Smooth muscle cell (in vitro differentiated cells): ENCODE data around the gene BBS9. TPM values are rescaled to one million over a fixed set of nuclear protein-coding genes. Genes with fewer than 3 reads are reported as not detected.

Source experiments
- DNase-seq: peaks from one replicate; lab custom pipeline; 2025; ENCODE audit not compliant: unreplicated experiment; lab: John Stamatoyannopoulos, UW
- H2AFZ ChIP-seq: fragments of 200-600 bp; sonication (generic); 2 replicates; pipeline ENCODE4 v1.6.0; 2016; ENCODE audit warnings: antibody characterized with exemption, low read depth, mild to moderate bottlenecking
- H3F3A ChIP-seq: fragments of 200-600 bp; sonication (generic); 2 replicates; pipeline ENCODE4 v1.6.0; 2017; ENCODE audit warnings: antibody characterized with exemption, low read depth
- H3K27ac ChIP-seq: fragments of 200-600 bp; sonication (generic); 2 replicates; pipeline ENCODE4 v1.5.1; 2016; ENCODE audit warnings: low read depth, mild to moderate bottlenecking
- H3K27me3 ChIP-seq: fragments of 200-600 bp; sonication (generic); 2 replicates; pipeline ENCODE4 v1.6.1; 2016; ENCODE audit warnings: low read depth, mild to moderate bottlenecking
- H3K36me3 ChIP-seq: fragments of 200-600 bp; sonication (generic); 2 replicates; pipeline ENCODE4 v1.5.1; 2016; ENCODE audit warnings: low read depth
- H3K4me1 ChIP-seq: fragments of 200-600 bp; sonication (generic); 2 replicates; pipeline ENCODE4 v1.5.1; 2016; ENCODE audit warnings: low read depth
- H3K4me2 ChIP-seq: fragments of 200-600 bp; sonication (generic); 2 replicates; pipeline ENCODE4 v1.6.0; 2016; ENCODE audit warnings: mild to moderate bottlenecking
- H3K4me3 ChIP-seq: fragments of 200-600 bp; sonication (generic); 2 replicates; pipeline ENCODE4 v1.5.1; 2016; ENCODE audit warnings: mild to moderate bottlenecking
- H3K79me2 ChIP-seq: fragments of 200-600 bp; sonication (generic); 2 replicates; pipeline ENCODE4 v1.6.0; 2016; ENCODE audit warnings: low read depth, mild to moderate bottlenecking
- H3K9ac ChIP-seq: fragments of 200-600 bp; sonication (generic); 2 replicates; pipeline ENCODE4 v1.6.0; 2016; ENCODE audit warnings: low read depth
- H3K9me3 ChIP-seq: fragments of 200-600 bp; sonication (generic); replicated peaks from 2 replicates; pipeline ENCODE4 v1.5.1; 2016; ENCODE audit warnings: low read depth
- H4K20me1 ChIP-seq: fragments of 200-600 bp; sonication (generic); 2 replicates; pipeline ENCODE4 v1.6.0; 2016; ENCODE audit warnings: low read depth
- CTCF ChIP-seq: fragments of 200-600 bp; sonication (generic); IDR thresholded peaks from 2 replicates; pipeline ENCODE4 v1.5.1; 2017; ENCODE audit warnings: borderline replicate concordance, mild to moderate bottlenecking, antibody characterized with exemption; ENCODE audit not compliant: insufficient read depth, poor library complexity, severe bottlenecking
- WGBS: methylation state at CpG from one replicate; pipeline ENCODE4 v1.1.7; 2016; ENCODE audit warnings: low lambda C conversion rate; 5-methylcytosine and 5-hydroxymethylcytosine counted together
- polyA plus RNA-seq: library from polyadenylated mRNA; unstranded; fragments of >200 nt; fragmentation: Nextera tagmentation; extraction: Ambion mirVana; gene quantifications from 2 replicates; pipeline ENCODE4 v1.2.1, GENCODE V29; 2016
- total RNA-seq: library from RNA; depleted of rRNA; stranded (reverse); fragments of >200 nt; gene quantifications from 2 replicates; pipeline ENCODE4 v1.2.3, GENCODE V29; 2014

BBS9 gene
- total and polyA plus RNA-seq, 2 experiments from 2014 or later = 12.8 to 19.6 TPM

- Histone ChIP-seq H3K9ac (no peak overlapping the region), H2AFZ (no peak overlapping the region), H3K36me3 (peaks cover 18% of the 10 kb centered on the region), H3K4me1 (no peaks in the 10 kb centered on the region), H3F3A (peaks cover 3% of the 10 kb centered on the region), H4K20me1 (peaks cover 64% of the 10 kb centered on the region), H3K27me3 (no peaks in the 10 kb centered on the region), H3K4me3 (no peak overlapping the region), H3K4me2 (no peak overlapping the region), H3K27ac (no peak overlapping the region), H3K9me3 (no peaks in the 10 kb centered on the region), H3K79me2 (peaks cover 46% of the 10 kb centered on the region)
- DNase-seq = no peak
- no peak for TF ChIP-seq CTCF
- WGBS = 98% methylated on average over 3 of the region's 3 CpGs
Observed at GRCh38 chr7:33101906-33102305, 27.5 kb upstream of the BBS9 start.

- DNase-seq = no peak
- H3K27ac ChIP-seq = no peak overlapping the region
- WGBS = 58% methylated on average over 7 of the region's 7 CpGs
Observed at GRCh38 chr7:33107136-33108066, 22.0 kb upstream of the BBS9 start.

GRCh38 chr7:33108554-33109004 lies 20.8 kb upstream of the BBS9 start:
- Histone ChIP-seq H3K4me3 (peak overlapping the region; percentile 95), H3K79me2 (peaks cover 54% of the 10 kb centered on the region), H3K36me3 (peaks cover 2% of the 10 kb centered on the region), H4K20me1 (peaks cover 45% of the 10 kb centered on the region), H3K27ac (peak overlapping the region; percentile 43), H2AFZ (peak overlapping the region; percentile 93), H3K9me3 (no peaks in the 10 kb centered on the region), H3K9ac (peak overlapping the region; percentile 79), H3K4me2 (peak overlapping the region; percentile 94), H3F3A (no peaks in the 10 kb centered on the region), H3K4me1 (peaks cover 20% of the 10 kb centered on the region), H3K27me3 (no peaks in the 10 kb centered on the region)
- DNase-seq = no peak
- no peak for TF ChIP-seq CTCF
- 0% methylated on average over 10 of the region's 10 CpGs for WGBS

More at GRCh38 chr7:33107136-33108066, 22.0 kb upstream of the BBS9 start:
- Histone ChIP-seq H3K9ac (peak overlapping the region; percentile 79), H2AFZ (no peak overlapping the region), H4K20me1 (peaks cover 57% of the 10 kb centered on the region), H3K4me2 (peak overlapping the region; percentile 94), H3F3A (no peaks in the 10 kb centered on the region), H3K9me3 (no peaks in the 10 kb centered on the region), H3K79me2 (peaks cover 60% of the 10 kb centered on the region), H3K4me1 (peaks cover 20% of the 10 kb centered on the region), H3K27me3 (no peaks in the 10 kb centered on the region), H3K4me3 (peak overlapping the region; percentile 95), H3K36me3 (peaks cover 5% of the 10 kb centered on the region)
- TF ChIP-seq CTCF = peak; percentile 43
